SK-N-SH (cell line): ENCODE results near the gene CFAP74. TPM values are rescaled to one million over a fixed set of nuclear protein-coding genes. Genes with fewer than 3 reads are reported as not detected.

ENCODE experiments used
- CTCF ChIA-PET: fragments of 300-600, 350-600 bp; formaldehyde crosslinking; extraction: SDS; loops from one replicate; lab custom pipeline; 2021; lab: Yijun Ruan, JAX
- POLR2A ChIA-PET: fragments of 350-600 bp; sonication (Branson Sonifier 250); formaldehyde crosslinking; extraction: SDS; loops from one replicate; lab custom pipeline; 2020; ENCODE audit warnings: antibody characterized with exemption, inconsistent platforms; lab: Yijun Ruan, JAX
- DNase-seq: peaks from one replicate; pipeline ENCODE4 v3.0.0; 2012
- H2AFZ ChIP-seq: fragments of 200-600 bp; sonication (generic); 2 replicates; pipeline ENCODE4 v1.8.1; 2016; ENCODE audit warnings: antibody characterized with exemption, mild to moderate bottlenecking, low read depth
- H3F3A ChIP-seq: fragments of 200-600 bp; sonication (generic); replicated peaks from 2 replicates; pipeline ENCODE3; 2016; ENCODE audit warnings: antibody characterized with exemption, mild to moderate bottlenecking; ENCODE audit not compliant: insufficient read depth
- H3K27ac ChIP-seq, 2 experiments: fragments of 200-500 bp in 1 of 2; fragments of 200-600 bp in 1 of 2; sonication (Bioruptor generic) in 1 of 2; sonication (generic), shearing (Covaris generic) in 1 of 2; 2 replicates each; pipeline versions ENCODE4 v1.5.1 to v1.6.1; 2014 to 2016; ENCODE audit warnings: low read depth in 2 of 2, inconsistent platforms in 1 of 2, low read length in 1 of 2, mild to moderate bottlenecking in 1 of 2, mixed read lengths in 1 of 2
- H3K27me3 ChIP-seq: fragments of 200-600 bp; sonication (generic), shearing (Covaris generic); 2 replicates; pipeline ENCODE4 v1.6.1; 2016; ENCODE audit warnings: mixed run types; ENCODE audit not compliant: insufficient read depth
- H3K36me3 ChIP-seq, 2 experiments: fragments of 200-500 bp in 1 of 2; fragments of 200-600 bp in 1 of 2; sonication (Bioruptor generic) in 1 of 2; sonication (generic) in 1 of 2; replicated peaks in 1 of 2; 2 replicates each; pipeline versions ENCODE3 to v1.5.1; 2014 to 2016; ENCODE audit warnings: low read length in 1 of 2, mild to moderate bottlenecking in 1 of 2; ENCODE audit not compliant: insufficient read depth in 2 of 2, control insufficient read depth in 1 of 2
- H3K4me1 ChIP-seq, 2 experiments: fragments of 200-500 bp in 1 of 2; fragments of 200-600 bp in 1 of 2; sonication (Bioruptor generic) in 1 of 2; sonication (generic), shearing (Covaris generic) in 1 of 2; 2 replicates each; pipeline versions ENCODE4 v1.5.1 to v1.6.1; 2014 to 2016; ENCODE audit warnings: low read depth in 1 of 2, low read length in 1 of 2, mixed run types in 1 of 2; ENCODE audit not compliant: insufficient read depth in 2 of 2, control insufficient read depth in 1 of 2
- H3K4me2 ChIP-seq: fragments of 200-600 bp; sonication (generic), shearing (Covaris generic); 2 replicates; pipeline ENCODE4 v1.6.1; 2017; ENCODE audit warnings: mixed run types
- H3K4me3 ChIP-seq, 2 experiments: fragments of 200-500 bp in 1 of 2; fragments of 200-600 bp in 1 of 2; sonication (Bioruptor generic) in 1 of 2; sonication (generic), shearing (Covaris generic) in 1 of 2; 2 replicates each; pipeline versions ENCODE4 v1.5.1 to v1.8.1; 2014 to 2016; ENCODE audit warnings: low read depth in 2 of 2, inconsistent platforms in 1 of 2, low read length in 1 of 2, mild to moderate bottlenecking in 1 of 2, mixed read lengths in 1 of 2, moderate library complexity in 1 of 2
- H3K79me2 ChIP-seq: fragments of 200-600 bp; sonication (generic); 2 replicates; pipeline ENCODE4 v1.8.1; 2017; ENCODE audit warnings: mild to moderate bottlenecking; ENCODE audit not compliant: insufficient read depth
- H3K9ac ChIP-seq: fragments of 200-600 bp; sonication (generic); 2 replicates; pipeline ENCODE4 v1.6.1; 2017; ENCODE audit warnings: mixed run types
- H3K9me2 ChIP-seq: fragments of 200-600 bp; sonication (generic); 2 replicates; pipeline ENCODE4 v1.6.1; 2017; ENCODE audit warnings: mixed run types
- H3K9me3 ChIP-seq: fragments of 200-600 bp; sonication (generic); 2 replicates; pipeline ENCODE4 v1.6.1; 2017; ENCODE audit warnings: mixed run types, mild to moderate bottlenecking, moderate library complexity
- H4K20me1 ChIP-seq: fragments of 200-600 bp; sonication (generic); 2 replicates; pipeline ENCODE4 v1.6.1; 2017; ENCODE audit warnings: mild to moderate bottlenecking, mixed run types; ENCODE audit not compliant: insufficient read depth
- CHD2 ChIP-seq: fragments of 150-350 bp; IDR thresholded peaks from 2 replicates; pipeline ENCODE4 v1.6.1; 2018; ENCODE audit warnings: low read length; ENCODE audit not compliant: partially characterized antibody
- ELF1 ChIP-seq: IDR thresholded peaks from 2 replicates; pipeline ENCODE4 v1.4.0; 2012
- EZH2phosphoT487 ChIP-seq: fragments of 200-600 bp; sonication (generic); IDR thresholded peaks from 2 replicates; pipeline ENCODE4 v1.6.1; 2017; ENCODE audit warnings: low read depth, mixed run types, mild to moderate bottlenecking, antibody characterized with exemption, moderate library complexity, borderline replicate concordance
- FOSL2 ChIP-seq: IDR thresholded peaks from 2 replicates; pipeline ENCODE4 v1.4.0; 2012; ENCODE audit warnings: low read depth, mild to moderate bottlenecking, moderate library complexity, borderline replicate concordance
- FOXM1 ChIP-seq: IDR thresholded peaks from 2 replicates; pipeline ENCODE4 v1.4.0; 2012; ENCODE audit warnings: low read depth, mild to moderate bottlenecking
- IRF3 ChIP-seq: fragments of 150-350 bp; IDR thresholded peaks from 2 replicates; pipeline ENCODE4 v1.6.1; 2016; ENCODE audit warnings: mild to moderate bottlenecking, low read depth, low read length
- JUND ChIP-seq: IDR thresholded peaks from 2 replicates; pipeline ENCODE4 v1.4.0; 2012
- MXI1 ChIP-seq: IDR thresholded peaks from 2 replicates; pipeline ENCODE4 v1.6.1; 2012; ENCODE audit warnings: mild to moderate bottlenecking, low read depth, low read length, improper control_type of control experiment
- PBX3 ChIP-seq: IDR thresholded peaks from 2 replicates; pipeline ENCODE4; 2012
- TEAD4 ChIP-seq: IDR thresholded peaks from 2 replicates; pipeline ENCODE4 v1.4.0; 2012; ENCODE audit warnings: mild to moderate bottlenecking, borderline replicate concordance; ENCODE audit not compliant: insufficient read depth
- USF2 ChIP-seq: fragments of 150-350 bp; IDR thresholded peaks from 2 replicates; pipeline ENCODE4 v1.6.1; 2017; ENCODE audit warnings: antibody characterized with exemption, low read length, low read depth, borderline replicate concordance
- YY1 ChIP-seq: IDR thresholded peaks from 2 replicates; pipeline ENCODE4 v1.4.0; 2012; ENCODE audit warnings: low read depth, mild to moderate bottlenecking
- WGBS: methylation state at CpG from one replicate; pipeline ENCODE4 v1.1.6; 2017; ENCODE audit warnings: low lambda C conversion rate; 5-methylcytosine and 5-hydroxymethylcytosine counted together
- polyA plus RNA-seq, 3 experiments: library from polyadenylated mRNA; depleted of rRNA; stranded (reverse); fragments of >200 nt; gene quantifications; 2 replicates each; pipeline ENCODE4 v1.2.3, GENCODE V29; 2012

Gene CFAP74
- polyA plus RNA-seq, 1 of the 3 experiments (the other 2 are of a cell fraction) = not detected

GRCh38 chr1:2039251-2039650 is 35.7 kb upstream of the CFAP74 start (continued):
- TF ChIP-seq USF2 = no peak
- TF ChIP-seq JUND = no peak

GRCh38 chr1:2038229-2038628 is 34.6 kb upstream of the CFAP74 start:
- no peaks in the 10 kb centered on the region for H4K20me1 ChIP-seq
- CTCF ChIA-PET = interaction anchor here (1.2 kb wide), 2 partner anchors 78 to 94 kb away, joined by 5 read pairs; no protein-coding TSS in a partner anchor

More at GRCh38 chr1:2038229-2038628, 34.6 kb upstream of the CFAP74 start:
- no peak overlapping the region for H3K4me2 ChIP-seq
- no peak for TF ChIP-seq IRF3
- no peak for TF ChIP-seq PBX3
- TF ChIP-seq FOXM1 = no peak
- TF ChIP-seq MXI1 = no peak
- TF ChIP-seq FOSL2 = no peak
- TF ChIP-seq YY1 = no peak
- no peak for TF ChIP-seq TEAD4
- TF ChIP-seq CHD2 = no peak
- TF ChIP-seq ELF1 = no peak
- TF ChIP-seq EZH2phosphoT487 = no peak
- no peaks in the 10 kb centered on the region for H3F3A ChIP-seq
- H3K9me3 ChIP-seq = no peaks in the 10 kb centered on the region
- 63% methylated on average over 8 of the region's 8 CpGs for WGBS
- H2AFZ ChIP-seq = no peak overlapping the region
- no peaks in the 10 kb centered on the region for H3K36me3 ChIP-seq
- H3K4me1 ChIP-seq = peaks cover 0 to 4% of the 10 kb centered on the region in 2 experiments; a peak in 1 of 4 replicates
- no peak overlapping the region for H3K9ac ChIP-seq
- H3K9me2 ChIP-seq = no peaks in the 10 kb centered on the region
- DNase-seq = no peak
- no peak overlapping the region for H3K4me3 ChIP-seq
- POLR2A ChIA-PET = no interaction called here
- no peaks in the 10 kb centered on the region for H3K79me2 ChIP-seq
- H3K27ac ChIP-seq = no peak overlapping the region
- H3K27me3 ChIP-seq = no peaks in the 10 kb centered on the region
